HepG2 (cell line): ENCODE results near the gene KIN. TPM values are rescaled to one million over a fixed set of nuclear protein-coding genes. Genes with fewer than 3 reads are reported as not detected.

Experiments used
- ATAC-seq: fragments of 200-7000 bp; cut with Tn5 transposase; 3 replicates; pipeline ENCODE4 v1.9.1; 2020; ENCODE audit warnings: mild to moderate bottlenecking, moderate library complexity
- BruUV-seq: library from RNA; stranded (reverse); fragments of 400-500 nt; replicated peaks from 2 replicates; lab custom pipeline; 2021; lab: Mats Ljungman, UMichigan
- CTCF ChIA-PET: fragments of 300-600 bp; formaldehyde crosslinking; extraction: SDS; loops from one replicate; lab custom pipeline; 2021; ENCODE audit warnings: low total read pairs, inconsistent platforms, low intra/inter-chr PET ratio; lab: Yijun Ruan, JAX
- POLR2A ChIA-PET: fragments of 350-600 bp; sonication (Branson Sonifier 250); formaldehyde crosslinking; loops from one replicate; lab custom pipeline; 2020; ENCODE audit warnings: antibody characterized with exemption, inconsistent platforms; lab: Yijun Ruan, JAX
- DNase-seq: peaks from one replicate; pipeline ENCODE4 v3.0.0-alpha.2; 2015; ENCODE audit warnings: low spot score
- FAIRE-seq: peaks from 3 replicates; lab custom pipeline; 2011; peaks lifted over from hg19 to GRCh38; lab: Jason Lieb, UNC
- H2AFZ ChIP-seq: one replicate; pipeline ENCODE4 v1.6.1; 2011; ENCODE audit warnings: low read length, inconsistent platforms
- H3K27ac ChIP-seq: fragments of 300-600 bp; 3 replicates; pipeline ENCODE4 v1.8.0; 2011; ENCODE audit warnings: mixed run types, mild to moderate bottlenecking, mixed read lengths, low read length, inconsistent platforms; ENCODE audit not compliant: insufficient read depth; ENCODE audit errors: extremely low read length
- H3K27me3 ChIP-seq, 2 experiments: fragments of 200-600 bp in 1 of 2; 2 replicates in 1 of 2; 3 replicates in 1 of 2; pipeline versions ENCODE4 v1.6.0 to v1.8.0; 2011; ENCODE audit warnings: low read length in 2 of 2, mild to moderate bottlenecking in 2 of 2, moderate library complexity in 2 of 2, inconsistent platforms in 1 of 2; ENCODE audit not compliant: insufficient read depth in 2 of 2, control insufficient read depth in 1 of 2
- H3K36me3 ChIP-seq, 2 experiments: fragments of 200-600 bp in 1 of 2; replicated peaks in 1 of 2; 2 replicates in 1 of 2; 3 replicates in 1 of 2; pipeline versions ENCODE4 v1.5.1 to v1.8.0; 2011; ENCODE audit warnings: low read length in 2 of 2, inconsistent platforms in 1 of 2; ENCODE audit not compliant: insufficient read depth in 2 of 2, control insufficient read depth in 1 of 2
- H3K4me1 ChIP-seq: 2 replicates; pipeline ENCODE4 v1.5.1; 2012; ENCODE audit warnings: low read length, inconsistent platforms; ENCODE audit not compliant: insufficient read depth
- H3K4me2 ChIP-seq: 2 replicates; pipeline ENCODE4 v1.6.0; 2011; ENCODE audit warnings: low read depth, low read length, inconsistent platforms
- H3K4me3 ChIP-seq, 3 experiments: fragments of 200-600 bp in 1 of 3; sonication (generic), shearing (Covaris generic) in 1 of 3; replicated peaks in 1 of 3; 2 replicates each; pipeline ENCODE4 v1.5.1; 2011 to 2016; ENCODE audit warnings: low read length in 3 of 3, inconsistent platforms in 2 of 3, low read depth in 2 of 3, mild to moderate bottlenecking in 2 of 3, control low read depth in 1 of 3, mixed read lengths in 1 of 3; ENCODE audit not compliant: insufficient read depth in 1 of 3
- H3K79me2 ChIP-seq: one replicate; pipeline ENCODE4 v1.6.1; 2011; ENCODE audit warnings: low read length, inconsistent platforms; ENCODE audit not compliant: insufficient read depth
- H3K9ac ChIP-seq: 2 replicates; pipeline ENCODE4 v1.6.0; 2011; ENCODE audit warnings: mild to moderate bottlenecking, low read depth, low read length, inconsistent platforms; ENCODE audit not compliant: insufficient read depth
- H3K9me3 ChIP-seq: 2 replicates; pipeline ENCODE4 v1.5.1; 2012; ENCODE audit warnings: mild to moderate bottlenecking, low read length
- H4K20me1 ChIP-seq: 2 replicates; pipeline ENCODE4 v1.6.0; 2011; ENCODE audit warnings: inconsistent platforms, mild to moderate bottlenecking, low read length, moderate library complexity; ENCODE audit not compliant: insufficient read depth
- ATF1 ChIP-seq: IDR thresholded peaks from 2 replicates; pipeline ENCODE4 v1.6.1; 2016; ENCODE audit warnings: mild to moderate bottlenecking, control low read depth
- HHEX ChIP-seq: IDR thresholded peaks from 2 replicates; pipeline ENCODE4 v1.6.1; 2016; ENCODE audit warnings: control low read depth
- HOXA3 ChIP-seq: sonication (generic); formaldehyde crosslinking; IDR thresholded peaks from 2 replicates; pipeline ENCODE4 v1.5.0; 2020; ENCODE audit warnings: missing genetic modification reagents
- IKZF5 ChIP-seq: IDR thresholded peaks from 2 replicates; pipeline ENCODE4 v1.6.1; 2018; ENCODE audit warnings: missing genetic modification reagents, mild to moderate bottlenecking, missing compliant biosample characterization
- ZBTB34 ChIP-seq: sonication (generic); formaldehyde crosslinking; IDR thresholded peaks from 2 replicates; pipeline ENCODE4 v1.8.0; 2022; ENCODE audit warnings: mild to moderate bottlenecking, missing genetic modification reagents
- ZNF256 ChIP-seq: sonication (generic); formaldehyde crosslinking; conservative IDR thresholded peaks from 2 replicates; pipeline ENCODE4 v1.4.0; 2020; ENCODE audit warnings: missing genetic modification reagents
- ZNF296 ChIP-seq: sonication (generic); formaldehyde crosslinking; conservative IDR thresholded peaks from 2 replicates; pipeline ENCODE4 v1.5.0; 2020; ENCODE audit warnings: mild to moderate bottlenecking, missing genetic modification reagents
- ZNF510 ChIP-seq: sonication (generic); formaldehyde crosslinking; IDR thresholded peaks from 2 replicates; pipeline ENCODE4 v1.4.0; 2020; ENCODE audit warnings: low read depth, mild to moderate bottlenecking, missing genetic modification reagents
- ZNF558 ChIP-seq: sonication (generic); formaldehyde crosslinking; IDR thresholded peaks from 2 replicates; pipeline ENCODE4 v1.9.0; 2022; ENCODE audit warnings: mild to moderate bottlenecking, missing genetic modification reagents, borderline replicate concordance
- ZNF609 ChIP-seq: sonication (generic); formaldehyde crosslinking; IDR thresholded peaks from 2 replicates; pipeline ENCODE4 v1.4.0; 2020; ENCODE audit warnings: mild to moderate bottlenecking, missing genetic modification reagents, borderline replicate concordance
- WGBS: methylation state at CpG from one replicate; pipeline ENCODE4 v1.1.6; 2017; ENCODE audit warnings: low lambda C conversion rate; 5-methylcytosine and 5-hydroxymethylcytosine counted together
- in situ Hi-C: cut with HindIII; loops from 2 replicates; pipeline ENCODE4 v1.10.0; 2017; ENCODE audit warnings: low pct_unique_long_range_greater_than_20kb; ENCODE audit not compliant: extremely low pct_ligation_motif_present
- intact Hi-C: fragments of 100-400 bp; cut with micrococcal nuclease; formaldehyde crosslinking; loops from one replicate; pipeline ENCODE4 v1.10.0; 2022; ENCODE audit not compliant: unreplicated experiment
- polyA plus RNA-seq, 8 experiments: library from polyadenylated mRNA; depleted of rRNA in 3 of 8; stranded (reverse) in 7 of 8; unstranded in 1 of 8; fragments of >200 nt; fragmentation: Illumina TruSeq in 4 of 8; extraction: Trizol in 4 of 8; gene quantifications; 2 replicates each; pipeline versions ENCODE4 v1.2.1 to v1.2.3, GENCODE V29; 2011 to 2016; ENCODE audit warnings: low read depth in 4 of 8, missing spikeins in 1 of 8, mixed read lengths in 1 of 8; ENCODE audit not compliant: insufficient read depth in 1 of 8
- total RNA-seq, 5 experiments: library from RNA; depleted of rRNA; stranded (reverse); fragments of >200 nt; fragmentation: Illumina TruSeq; extraction: Trizol; gene quantifications; 2 replicates each; pipeline ENCODE4 v1.2.3, GENCODE V29; 2016; ENCODE audit warnings: low read depth in 1 of 5

KIN gene
- total and polyA plus RNA-seq, 2 of the 13 experiments (the other 11 are each of a cell fraction or from before 2014, with no cell fraction given): 4.9 to 23.2 TPM

- TF ChIP-seq ZNF609 (CRISPR knock-in tag) (no peak), ZNF296 (no peak)
- TF ChIP-seq, all 625 proteins: peak for 0
These were observed 21.6 kb downstream of the KIN start (continued) for GRCh38 chr10:7766241-7766640.

- peaks cover 13 to 68% of the 10 kb centered on the region in 2 experiments for H3K36me3 ChIP-seq
- no peak for TF ChIP-seq HOXA3
- no peak for TF ChIP-seq ATF1 (CRISPR knock-in tag)
- TF ChIP-seq HHEX: no peak
- TF ChIP-seq ZNF256 (CRISPR knock-in tag): no peak
- TF ChIP-seq ZNF558 (CRISPR knock-in tag): no peak
- no peak for TF ChIP-seq ZNF510
- TF ChIP-seq IKZF5 (CRISPR knock-in tag): no peak
- no peak for TF ChIP-seq ZBTB34 (CRISPR knock-in tag)
- no peak overlapping the region for H3K4me3 ChIP-seq
- no peak overlapping the region for H3K9ac ChIP-seq
- H3K9me3 ChIP-seq: no peaks in the 10 kb centered on the region
- WGBS: 97% methylated on average over 5 of the region's 5 CpGs
- ATAC-seq: no peak
- H3K79me2 ChIP-seq: no peaks in the 10 kb centered on the region
- no peaks in the 10 kb centered on the region for H3K4me1 ChIP-seq
- FAIRE-seq: no peak
- intact Hi-C loops (no loop called here), in situ Hi-C loops (loop anchor here (25.0 kb wide), 1 partner anchor 1548 kb away; no protein-coding TSS in a partner anchor)
- no peak overlapping the region for H3K4me2 ChIP-seq
- ChIA-PET POLR2A (no interaction called here), CTCF (no interaction called here)
- DNase-seq: no peak
- no peaks in the 10 kb centered on the region for H3K27me3 ChIP-seq
- BruUV-seq: no TSS peak
- no peak overlapping the region for H2AFZ ChIP-seq
- no peaks in the 10 kb centered on the region for H4K20me1 ChIP-seq
- no peak overlapping the region for H3K27ac ChIP-seq
These were observed 23.9 kb downstream of the KIN start for GRCh38 chr10:7763929-7764328.
